K562 (cell line): Measurements from ENCODE around the gene PPP2R2B. TPM values are rescaled to one million over a fixed set of nuclear protein-coding genes. Genes with fewer than 3 reads are reported as not detected.

Experiments used
- ATAC-seq: fragments of 200-7000 bp; cut with Tn5 transposase; 3 replicates; pipeline ENCODE4 v1.9.1; 2020; ENCODE audit warnings: moderate library complexity
- BruUV-seq: library from RNA; stranded (reverse); fragments of 400-500 nt; replicated peaks from 2 replicates; lab custom pipeline; 2021; lab: Mats Ljungman, UMichigan
- CTCF ChIA-PET: fragments of 300-600 bp; formaldehyde crosslinking; extraction: SDS; loops from one replicate; lab custom pipeline; 2021; ENCODE audit warnings: low intra/inter-chr PET ratio; lab: Yijun Ruan, JAX
- POLR2A ChIA-PET: fragments of 300-600, 350-650 bp; sonication (Branson Sonifier 250); formaldehyde crosslinking; extraction: SDS; loops from one replicate; lab custom pipeline; 2021; ENCODE audit warnings: antibody characterized with exemption, inconsistent platforms; lab: Yijun Ruan, JAX
- DNase-seq, 4 experiments: peaks; one replicate each; pipeline versions ENCODE4 v3.0.0 to v3.0.0-alpha.2; 2011 to 2018; ENCODE audit warnings: low spot score in 3 of 4, mixed read lengths in 3 of 4; ENCODE audit errors: extremely low read depth in 1 of 4
- FAIRE-seq: peaks from 2 replicates; lab custom pipeline; 2011; peaks lifted over from hg19 to GRCh38; lab: Jason Lieb, UNC
- H2AFZ ChIP-seq: 2 replicates; pipeline ENCODE4 v1.6.0; 2011; ENCODE audit warnings: low read depth, low read length, control low read depth, inconsistent platforms
- H3K27ac ChIP-seq: fragments of 200-600 bp; 3 replicates; pipeline ENCODE4 v1.8.0; 2011; ENCODE audit warnings: low read depth, mild to moderate bottlenecking, control low read depth, inconsistent platforms, low read length, moderate library complexity, mixed read lengths; ENCODE audit errors: extremely low read depth
- H3K27me3 ChIP-seq, 2 experiments: fragments of 300-600 bp in 1 of 2; 2 replicates in 1 of 2; 3 replicates in 1 of 2; pipeline versions ENCODE4 v1.6.0 to v1.8.0; 2011; ENCODE audit warnings: inconsistent platforms in 2 of 2, low read length in 2 of 2, mild to moderate bottlenecking in 1 of 2, mixed read lengths in 1 of 2, moderate library complexity in 1 of 2; ENCODE audit not compliant: control insufficient read depth in 2 of 2, insufficient read depth in 2 of 2
- H3K36me3 ChIP-seq: fragments of 300-600 bp; 3 replicates; pipeline ENCODE4 v1.8.0; 2011; ENCODE audit warnings: mild to moderate bottlenecking, low read length, inconsistent platforms; ENCODE audit not compliant: control insufficient read depth, insufficient read depth
- H3K4me1 ChIP-seq, 2 experiments: fragments of 200-600 bp in 1 of 2; replicated peaks in 1 of 2; 2 replicates in 1 of 2; 3 replicates in 1 of 2; pipeline versions ENCODE4 v1.5.1 to v1.8.0; 2011; ENCODE audit warnings: inconsistent platforms in 2 of 2, low read length in 2 of 2, mild to moderate bottlenecking in 1 of 2, mixed read lengths in 1 of 2, moderate library complexity in 1 of 2; ENCODE audit not compliant: control insufficient read depth in 2 of 2, insufficient read depth in 2 of 2
- H3K4me2 ChIP-seq: 2 replicates; pipeline ENCODE4 v1.6.1; 2011; ENCODE audit warnings: low read length, control low read depth, inconsistent platforms, mixed read lengths; ENCODE audit not compliant: insufficient read depth
- H3K4me3 ChIP-seq: fragments of 200-600 bp; sonication (generic), shearing (Covaris generic); 2 replicates; pipeline ENCODE4 v1.5.1; 2016; ENCODE audit warnings: control low read depth, inconsistent platforms
- H3K79me2 ChIP-seq: fragments of 200-600 bp; 3 replicates; pipeline ENCODE4 v1.8.0; 2011; ENCODE audit warnings: low read length, inconsistent platforms; ENCODE audit not compliant: control insufficient read depth, insufficient read depth
- H3K9ac ChIP-seq, 2 experiments: 2 replicates each; pipeline versions ENCODE4 v1.6.0 to v1.6.1; 2011; ENCODE audit warnings: low read depth in 2 of 2, low read length in 2 of 2, control low read depth in 1 of 2, inconsistent platforms in 1 of 2, mild to moderate bottlenecking in 1 of 2, mixed read lengths in 1 of 2; ENCODE audit not compliant: insufficient read depth in 1 of 2
- H3K9me1 ChIP-seq: one replicate; pipeline ENCODE4 v1.6.0; 2011; ENCODE audit warnings: inconsistent platforms, mild to moderate bottlenecking, low read length, moderate library complexity; ENCODE audit not compliant: control insufficient read depth, insufficient read depth
- H3K9me3 ChIP-seq: replicated peaks from 2 replicates; pipeline ENCODE4 v1.5.1; 2011; ENCODE audit warnings: low read depth, low read length, inconsistent platforms; ENCODE audit not compliant: control insufficient read depth, insufficient read depth
- H4K20me1 ChIP-seq: replicated peaks from 2 replicates; pipeline ENCODE4 v1.6.1; 2011; ENCODE audit warnings: low read length, inconsistent platforms, mixed read lengths; ENCODE audit not compliant: control insufficient read depth, insufficient read depth
- BHLHE40 ChIP-seq: IDR thresholded peaks from 2 replicates; pipeline ENCODE4 v1.6.1; 2011; ENCODE audit warnings: low read length, improper control_type of control experiment
- EP300 ChIP-seq: IDR thresholded peaks from 2 replicates; pipeline ENCODE4 v1.6.1; 2012; ENCODE audit warnings: low read length, improper control_type of control experiment
- ESRRB ChIP-seq: fragments of 250-450 bp; sonication (Bioruptor Pico); IDR thresholded peaks from 2 replicates; pipeline ENCODE4 v1.5.0; 2020; ENCODE audit warnings: mild to moderate bottlenecking, moderate library complexity, borderline replicate concordance
- EWSR1 ChIP-seq: fragments of 450-650 bp; IDR thresholded peaks from 2 replicates; pipeline ENCODE4 v1.6.1; 2018; ENCODE audit warnings: borderline replicate concordance, mild to moderate bottlenecking, low read depth, moderate library complexity; ENCODE audit not compliant: partially characterized antibody
- FOXK2 ChIP-seq, 2 experiments: fragments of 450-650 bp; IDR thresholded peaks in 1 of 2; conservative IDR thresholded peaks in 1 of 2; 2 replicates each; pipeline ENCODE4 v1.6.1; 2016; ENCODE audit warnings: low read depth in 2 of 2, mild to moderate bottlenecking in 1 of 2
- GATAD2B ChIP-seq: fragments of 450-650 bp; IDR thresholded peaks from 2 replicates; pipeline ENCODE4 v1.6.1; 2017; ENCODE audit warnings: mild to moderate bottlenecking, borderline replicate concordance
- HCFC1 ChIP-seq: IDR thresholded peaks from 2 replicates; pipeline ENCODE4 v1.6.1; 2012; ENCODE audit warnings: low read depth, low read length, improper control_type of control experiment
- KLF16 ChIP-seq: IDR thresholded peaks from 2 replicates; pipeline ENCODE4 v1.6.1; 2016; ENCODE audit warnings: antibody characterized with exemption
- LARP7 ChIP-seq: fragments of 450-650 bp; IDR thresholded peaks from 2 replicates; pipeline ENCODE4 v1.6.1; 2016
- NFIC ChIP-seq: fragments of 450-650 bp; IDR thresholded peaks from 2 replicates; pipeline ENCODE4 v1.6.1; 2017; ENCODE audit warnings: mild to moderate bottlenecking, inconsistent platforms
- PREB ChIP-seq: sonication (generic); formaldehyde crosslinking; IDR thresholded peaks from 2 replicates; pipeline ENCODE4 v1.8.1; 2023; ENCODE audit warnings: mild to moderate bottlenecking, missing genetic modification reagents
- RUNX1 ChIP-seq: sonication (generic); IDR thresholded peaks from 2 replicates; pipeline ENCODE4 v1.6.1; 2016; ENCODE audit warnings: antibody characterized with exemption, low read depth
- SETDB1 ChIP-seq: IDR thresholded peaks from one replicate; pipeline ENCODE4 v1.6.1; 2012; ENCODE audit warnings: low read length, control low read depth, inconsistent platforms
- SMARCA4 ChIP-seq: fragments of 450-650 bp; IDR thresholded peaks from 2 replicates; pipeline ENCODE4 v1.6.1; 2016
- SRF ChIP-seq, 2 experiments: fragments of 250-450, 450-650 bp in 1 of 2; sonication (Bioruptor Pico) in 1 of 2; sonication (generic) in 1 of 2; formaldehyde crosslinking; IDR thresholded peaks; 2 replicates each; pipeline versions ENCODE4 v1.5.0 to v1.5.1; 2020 to 2022; ENCODE audit warnings: mild to moderate bottlenecking in 1 of 2, missing genetic modification reagents in 1 of 2
- ZNF41 ChIP-seq: fragments of 250-450 bp; sonication (Bioruptor Pico); conservative IDR thresholded peaks from 2 replicates; pipeline ENCODE4 v1.4.0; 2020; ENCODE audit warnings: mild to moderate bottlenecking
- ZNF668 ChIP-seq: fragments of 250-450 bp; sonication (Bioruptor Pico); IDR thresholded peaks from 2 replicates; pipeline ENCODE4 v1.8.0; 2022; ENCODE audit warnings: mild to moderate bottlenecking, inconsistent platforms
- ZNF699 ChIP-seq: fragments of 250-450 bp; sonication (Bioruptor Pico); IDR thresholded peaks from 2 replicates; pipeline ENCODE4 v1.8.0; 2021; ENCODE audit warnings: mild to moderate bottlenecking, moderate library complexity; ENCODE audit not compliant: insufficient replicate concordance
- WGBS: fragments of 100-300 bp; shearing (Covaris generic); methylation state at CpG from one replicate; pipeline ENCODE4 v1.1.6; 2016; ENCODE audit warnings: low coverage, mixed read lengths; ENCODE audit not compliant: insufficient coverage; ENCODE audit errors: missing lambda C conversion rate; 5-methylcytosine and 5-hydroxymethylcytosine counted together
- in situ Hi-C: fragments of 300-500 bp; cut with MboI; formaldehyde crosslinking; loops from 4 replicates; pipeline ENCODE4 v1.15.0; 2018; ENCODE audit warnings: inconsistent platforms, mixed read lengths
- intact Hi-C: fragments of 100-400 bp; cut with micrococcal nuclease; formaldehyde crosslinking; loops from 2 replicates; pipeline ENCODE4 v1.14.2; 2022
- polyA plus RNA-seq, 8 experiments: library from polyadenylated mRNA; depleted of rRNA in 4 of 8; stranded (reverse) in 5 of 8; unstranded in 3 of 8; fragments of >200 nt; fragmentation: Nextera tagmentation in 2 of 8; fragmentation: Illumina TruSeq in 1 of 8; extraction: Ambion mirVana in 2 of 8; extraction: Trizol in 1 of 8; gene quantifications; 2 replicates each; pipeline versions ENCODE4 v1.2.1 to v1.2.3, GENCODE V29; 2011 to 2014; ENCODE audit warnings: inconsistent platforms in 1 of 8, missing spikeins in 1 of 8
- total RNA-seq, 7 experiments: library from RNA; depleted of rRNA in 6 of 7; stranded (reverse); fragments of >200 nt in 6 of 7; fragmentation: Illumina TruSeq in 2 of 7; extraction: Trizol in 2 of 7; gene quantifications; 2 replicates each; pipeline versions ENCODE4 v1.2.1 to v1.2.3, GENCODE V29; 2011 to 2021; ENCODE audit warnings: low replicate concordance in 1 of 7
- TF ChIP-seq, protein P1 (sequence below): sonication (generic); formaldehyde crosslinking; IDR thresholded peaks from 2 replicates; pipeline ENCODE4 v1.8.0; 2022; ENCODE audit warnings: missing genetic modification reagents, mild to moderate bottlenecking, moderate library complexity, borderline replicate concordance

Gene PPP2R2B
- total and polyA plus RNA-seq, 9 of the 15 experiments (the other 6 are each of a cell fraction or from before 2014, with no cell fraction given) = not detected

DNA sequence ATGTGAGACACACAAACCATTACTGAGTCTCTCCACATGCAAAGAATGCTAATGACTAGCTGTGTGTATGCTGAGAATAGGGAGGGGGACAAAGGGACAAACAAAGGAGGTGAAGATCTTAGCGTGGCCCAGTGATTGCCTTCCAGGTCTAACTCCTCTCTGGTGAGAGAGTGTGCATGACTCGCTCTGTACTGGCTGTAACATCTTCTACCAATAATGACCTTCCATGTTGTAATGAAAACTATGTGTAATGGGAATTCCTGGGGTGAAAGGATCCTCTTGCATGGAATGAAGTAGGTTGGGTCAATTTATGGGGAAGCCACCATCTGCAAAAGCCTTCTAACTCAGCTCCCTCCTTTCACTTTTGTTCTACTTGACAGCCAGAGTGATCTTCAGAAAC is 338.1 kb downstream of the PPP2R2B start:
- Histone ChIP-seq H3K4me3 (no peak overlapping the region), H3K36me3 (no peaks in the 10 kb centered on the region), H3K9me1 (no peaks in the 10 kb centered on the region), H3K9me3 (no peaks in the 10 kb centered on the region), H2AFZ (no peak overlapping the region), H3K4me2 (no peak overlapping the region), H3K4me1 (no peaks in the 10 kb centered on the region), H3K27me3 (peaks cover 0 to 13% of the 10 kb centered on the region in 2 experiments; a peak in 2 of 5 replicates), H4K20me1 (no peaks in the 10 kb centered on the region), H3K27ac (no peak overlapping the region), H3K79me2 (no peaks in the 10 kb centered on the region), H3K9ac (no peak overlapping the region)
- ATAC-seq (no peak), DNase-seq (no peak), FAIRE-seq (no peak)
- no peak for TF ChIP-seq LARP7
- TF ChIP-seq SETDB1 = no peak
- no peak for TF ChIP-seq SMARCA4
- TF ChIP-seq NFIC = no peak
- no peak for TF ChIP-seq RUNX1
- no peak for TF ChIP-seq EP300
- TF ChIP-seq ESRRB = no peak
- TF ChIP-seq GATAD2B = no peak
- no peak for TF ChIP-seq FOXK2 (conservative IDR thresholded peaks at IDR 0.05 in 1 of 2, IDR thresholded peaks at IDR 0.05 in 1 of 2; ENCODE audit: low read depth in 2 of 2)
- TF ChIP-seq ZNF699 (CRISPR knock-in tag) = no peak
- no peak for TF ChIP-seq KLF16
- TF ChIP-seq EWSR1 = no peak
- no peak for TF ChIP-seq ZNF41 (CRISPR knock-in tag)
- TF ChIP-seq, protein P1, sequence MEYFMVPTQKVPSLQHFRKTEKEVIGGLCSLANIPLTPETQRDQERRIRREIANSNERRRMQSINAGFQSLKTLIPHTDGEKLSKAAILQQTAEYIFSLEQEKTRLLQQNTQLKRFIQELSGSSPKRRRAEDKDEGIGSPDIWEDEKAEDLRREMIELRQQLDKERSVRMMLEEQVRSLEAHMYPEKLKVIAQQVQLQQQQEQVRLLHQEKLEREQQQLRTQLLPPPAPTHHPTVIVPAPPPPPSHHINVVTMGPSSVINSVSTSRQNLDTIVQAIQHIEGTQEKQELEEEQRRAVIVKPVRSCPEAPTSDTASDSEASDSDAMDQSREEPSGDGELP (CRISPR knock-in tag) = no peak
- no peak for TF ChIP-seq BHLHE40
- no peak for TF ChIP-seq PREB (CRISPR knock-in tag)
- no peak for TF ChIP-seq ZNF668
- TF ChIP-seq HCFC1 = no peak
- TF ChIP-seq SRF (CRISPR knock-in tag; IDR thresholded peaks at IDR 0.05) = no peak
- ChIA-PET CTCF (no interaction called here), POLR2A (interaction anchor here (1.5 kb wide), 1 partner anchor 9 kb away, joined by 3 read pairs; no protein-coding TSS in a partner anchor)
- 0% methylated on average over 2 of the region's 2 CpGs for WGBS
- intact Hi-C loops = loop anchor here (5.0 kb wide), 1 partner anchor 1037 kb away; no protein-coding TSS in a partner anchor
- BruUV-seq = no TSS peak
- in situ Hi-C loops = loop anchor here (5.0 kb wide), 1 partner anchor 417 kb away; no protein-coding TSS in a partner anchor
